GM12891 (cell line): ENCODE data around the gene C4orf54.

Experiments
- DNase-seq: peaks from one replicate; pipeline ENCODE4 v3.0.0; 2011; ENCODE audit warnings: low spot score; ENCODE audit not compliant: insufficient read length
- FAIRE-seq: peaks from 2 replicates; lab custom pipeline; 2011; peaks lifted over from hg19 to GRCh38; lab: Jason Lieb, UNC
- PAX5 ChIP-seq: IDR thresholded peaks from 2 replicates; pipeline ENCODE4 v1.6.1; 2011; ENCODE audit warnings: low read length, moderate library complexity, mild to moderate bottlenecking; ENCODE audit not compliant: insufficient read depth, severe bottlenecking
- POLR2A ChIP-seq: IDR thresholded peaks from 2 replicates; pipeline ENCODE4 v1.6.1; 2011; ENCODE audit warnings: low read depth, low read length, control low read depth
- POLR2AphosphoS5 ChIP-seq: IDR thresholded peaks from 2 replicates; pipeline ENCODE4 v1.6.1; 2011; ENCODE audit warnings: low read depth, low read length, control low read depth
- POU2F2 ChIP-seq: IDR thresholded peaks from 2 replicates; pipeline ENCODE4 v1.6.1; 2011; ENCODE audit warnings: low read depth, mild to moderate bottlenecking, control low read depth, low read length, moderate library complexity
- SPI1 ChIP-seq: IDR thresholded peaks from 2 replicates; pipeline ENCODE4 v1.6.1; 2011; ENCODE audit warnings: low read depth, low read length, control low read depth
- TAF1 ChIP-seq: IDR thresholded peaks from 2 replicates; pipeline ENCODE4 v1.6.1; 2011; ENCODE audit warnings: low read depth, low read length, control low read depth

Gene C4orf54

GRCh38 chr4:99628040-99628439 is 29.6 kb downstream of the C4orf54 start:
- no peak for TF ChIP-seq SPI1
- TF ChIP-seq POLR2A, result no peak
- no peak for TF ChIP-seq PAX5
- no peak for TF ChIP-seq POU2F2
- TF ChIP-seq TAF1, result no peak
- TF ChIP-seq POLR2AphosphoS5, result no peak
- no peak for FAIRE-seq

GRCh38 chr4:99625369-99625768 is 32.3 kb downstream of the C4orf54 start:
- FAIRE-seq, result no peak
- no peak for TF ChIP-seq SPI1
- TF ChIP-seq POLR2AphosphoS5, result no peak
- no peak for TF ChIP-seq POU2F2
- no peak for DNase-seq

More at GRCh38 chr4:99628040-99628439, 29.6 kb downstream of the C4orf54 start:
- DNase-seq, result no peak

DNA sequence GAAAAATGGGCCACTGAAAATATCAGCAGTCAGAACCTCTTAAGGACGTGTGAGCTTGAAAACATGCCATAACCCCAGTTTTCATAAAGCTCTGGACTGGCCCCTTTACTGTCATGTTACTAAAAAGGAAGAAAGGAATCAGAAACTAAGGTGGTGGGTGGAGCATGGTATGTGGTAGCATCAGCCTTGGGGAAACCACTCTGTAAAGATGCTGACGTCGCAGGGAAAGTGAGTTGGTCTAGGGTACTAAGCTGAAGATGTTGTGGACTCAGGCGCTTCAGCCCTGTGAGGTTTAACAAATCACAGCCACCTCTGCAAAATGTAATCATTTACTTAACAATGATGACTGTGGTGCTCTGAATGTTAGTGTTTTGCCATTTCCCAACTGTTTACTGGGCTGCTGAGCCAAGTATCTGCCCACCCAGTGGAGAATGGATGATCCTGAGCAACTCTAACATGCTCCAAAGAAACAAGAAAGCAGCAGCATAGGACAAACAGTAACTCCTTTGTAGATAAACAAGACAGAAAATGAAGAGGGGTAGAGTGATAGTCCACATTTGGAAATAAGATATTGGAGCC is 33.4 kb downstream of the C4orf54 start:
- DNase-seq (no peak), FAIRE-seq (no peak)
- TF ChIP-seq SPI1 (no peak), TAF1 (no peak), POLR2AphosphoS5 (no peak), POLR2A (no peak), PAX5 (no peak), POU2F2 (no peak)

- no peak for TF ChIP-seq TAF1
- TF ChIP-seq POLR2A, result no peak
- TF ChIP-seq POLR2AphosphoS5, result no peak
- no peak for TF ChIP-seq POU2F2
- TF ChIP-seq SPI1, result no peak
- no peak for FAIRE-seq
- DNase-seq, result no peak
Measured at GRCh38 chr4:99622341-99622740, 35.3 kb downstream of the C4orf54 start.

- no peak for DNase-seq
- TF ChIP-seq TAF1, result no peak
- no peak for TF ChIP-seq POLR2AphosphoS5
- TF ChIP-seq PAX5, result no peak
- no peak for FAIRE-seq
Measured at GRCh38 chr4:99617374-99617773, 40.3 kb downstream of the C4orf54 start.

DNA sequence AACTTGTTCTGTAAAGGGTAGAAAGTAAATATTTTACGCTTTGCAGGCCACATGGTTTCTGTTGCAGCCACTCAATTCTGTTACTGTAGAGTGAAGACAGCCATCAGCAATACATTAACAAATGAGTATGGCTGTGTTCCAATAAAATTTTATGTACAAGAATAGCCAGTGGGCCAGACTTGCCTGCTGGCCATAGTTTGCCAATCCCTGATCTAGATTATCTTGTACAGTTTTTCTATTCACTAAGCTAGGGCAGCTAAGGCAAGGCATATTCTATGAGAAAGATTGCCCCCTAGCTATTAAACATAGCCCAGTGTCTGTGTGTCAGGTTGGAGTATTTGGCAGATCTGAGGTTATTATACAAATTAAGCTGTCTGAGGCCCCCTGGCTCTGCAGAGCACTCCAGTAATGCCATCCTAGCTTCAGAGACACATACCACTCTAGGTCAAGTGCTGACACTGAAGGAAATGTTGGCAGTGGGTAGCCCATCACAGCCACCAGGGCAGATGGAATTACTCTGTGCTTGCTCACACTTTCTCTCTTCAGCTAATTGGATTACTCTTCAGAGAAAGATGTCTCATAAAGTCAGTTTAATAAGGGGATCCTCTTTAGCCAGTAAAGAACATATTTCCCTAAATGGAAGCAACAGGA is 42.3 kb downstream of the C4orf54 start:
- FAIRE-seq (no peak), DNase-seq (no peak)
- TF ChIP-seq POLR2AphosphoS5 (no peak), SPI1 (no peak), PAX5 (no peak), POLR2A (no peak), TAF1 (no peak), POU2F2 (no peak)

- DNase-seq, result no peak
- FAIRE-seq, result no peak
Measured at GRCh38 chr4:99614491-99614890, 43.1 kb downstream of the C4orf54 start.

GRCh38 chr4:99612704-99613103 is 44.9 kb downstream of the C4orf54 start:
- DNase-seq (no peak), FAIRE-seq (no peak)

More at GRCh38 chr4:99614491-99614890, 43.1 kb downstream of the C4orf54 start:
- TF ChIP-seq POU2F2 (no peak), SPI1 (0 out of 2 replicates have a peak, but pooled peaks have one; percentile 18)

DNA sequence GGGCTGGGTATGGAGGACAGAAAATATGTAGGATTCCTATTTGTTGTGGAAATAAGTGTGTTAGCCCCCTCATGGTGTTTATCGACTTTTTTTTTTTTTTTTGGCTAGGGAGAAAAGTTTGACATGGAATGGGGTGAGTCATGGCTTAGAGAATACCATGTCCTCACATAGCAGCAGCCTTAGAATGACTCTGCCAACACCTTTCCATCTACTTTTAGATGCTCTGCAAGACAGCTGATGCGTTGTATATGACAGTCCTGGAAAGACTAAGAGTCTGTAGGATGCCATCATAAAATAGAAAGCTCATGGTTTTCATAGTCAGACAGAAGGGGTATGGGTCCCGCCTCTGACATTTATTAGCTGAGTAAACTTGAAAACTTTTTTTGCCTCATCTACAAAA is 45.3 kb downstream of the C4orf54 start:
- no peak for TF ChIP-seq TAF1
- TF ChIP-seq POLR2AphosphoS5, result no peak
- no peak for TF ChIP-seq POU2F2
- TF ChIP-seq PAX5, result no peak
- TF ChIP-seq POLR2A, result no peak
- no peak for TF ChIP-seq SPI1
- FAIRE-seq (no peak), DNase-seq (no peak)

More at GRCh38 chr4:99612704-99613103, 44.9 kb downstream of the C4orf54 start:
- no peak for TF ChIP-seq TAF1
- no peak for TF ChIP-seq PAX5
- no peak for TF ChIP-seq POLR2AphosphoS5
- no peak for TF ChIP-seq POU2F2
- no peak for TF ChIP-seq SPI1
- no peak for TF ChIP-seq POLR2A

DNA sequence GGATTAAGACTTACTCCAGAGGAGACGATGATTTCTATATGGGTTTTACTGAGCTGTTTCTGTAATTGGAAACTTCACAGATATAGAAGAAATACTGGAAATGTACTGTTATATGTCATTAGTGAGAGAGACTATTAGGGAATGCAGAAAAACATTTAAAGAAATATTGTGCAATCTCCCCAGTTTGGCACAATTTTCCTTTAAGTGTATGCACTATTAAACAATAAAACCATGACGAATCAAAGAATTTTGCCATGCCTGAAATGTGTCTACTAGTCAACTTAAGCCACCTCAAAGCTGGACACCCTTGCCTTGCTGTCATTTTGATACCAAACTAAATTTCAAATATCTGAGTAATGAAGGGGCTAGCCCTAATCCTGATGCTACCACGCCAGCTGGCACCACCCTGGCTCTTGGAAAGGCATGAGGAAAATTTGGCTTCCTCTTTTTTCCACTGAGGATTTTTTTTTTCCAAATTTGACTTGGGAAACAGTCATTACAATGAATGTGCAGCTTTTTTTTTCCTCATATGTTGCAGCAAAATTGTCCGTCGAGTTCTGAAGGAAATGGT is 46.9 kb downstream of the C4orf54 start:
- no peak for DNase-seq
- FAIRE-seq, result no peak
- TF ChIP-seq PAX5, result no peak
- TF ChIP-seq SPI1, result no peak
- TF ChIP-seq POLR2A, result no peak
- TF ChIP-seq POLR2AphosphoS5, result no peak
- no peak for TF ChIP-seq TAF1
- TF ChIP-seq POU2F2, result no peak
